Measurements from ENCODE around the gene HPS5. TPM values are rescaled to one million over a fixed set of nuclear protein-coding genes. Genes with fewer than 3 reads are reported as not detected.

The HPS5 gene
- total RNA-seq, 1 donor from 2014 or later = 33.0 TPM

- Histone ChIP-seq H3K9me3 (no peaks in the 10 kb centered on the region), H3K4me1 (peaks cover 26% of the 10 kb centered on the region), H3K27ac (peak overlapping the region; percentile 58), H3K36me3 (peaks cover 41% of the 10 kb centered on the region), H3K27me3 (no peaks in the 10 kb centered on the region), H3K4me3 (no peak overlapping the region)
- DNase-seq (no peak), ATAC-seq (no peak)
- intact Hi-C loops (cut with DNase I) = no loop called here
- no peak for TF ChIP-seq CTCF (IDR thresholded peaks at IDR 0.05)
Observed at GRCh38 chr11:18312012-18312411, 9.9 kb downstream of the HPS5 start.

- no peak for DNase-seq
- H3K36me3 ChIP-seq = peaks cover 53% of the 10 kb centered on the region
- no peak overlapping the region for H3K27ac ChIP-seq
- TF ChIP-seq CTCF (IDR thresholded peaks at IDR 0.05) = no peak
- H3K9me3 ChIP-seq = no peaks in the 10 kb centered on the region
- no peaks in the 10 kb centered on the region for H3K27me3 ChIP-seq
- ATAC-seq = no peak
- intact Hi-C loops (cut with DNase I) = no loop called here
- peaks cover 26% of the 10 kb centered on the region for H3K4me1 ChIP-seq
- H3K4me3 ChIP-seq = no peak overlapping the region
Observed at GRCh38 chr11:18310800-18311340, 11.1 kb downstream of the HPS5 start.

- H3K4me1 ChIP-seq = peaks cover 25% of the 10 kb centered on the region
- no peak overlapping the region for H3K4me3 ChIP-seq
- no peak for ATAC-seq
- no peak for DNase-seq
- intact Hi-C loops (cut with DNase I) = no loop called here
- no peak for TF ChIP-seq CTCF (IDR thresholded peaks at IDR 0.05)
- peaks cover 65% of the 10 kb centered on the region for H3K36me3 ChIP-seq
- H3K27me3 ChIP-seq = no peaks in the 10 kb centered on the region
- H3K27ac ChIP-seq = no peak overlapping the region
- no peaks in the 10 kb centered on the region for H3K9me3 ChIP-seq
Observed at GRCh38 chr11:18309691-18310090, 12.2 kb downstream of the HPS5 start.

GRCh38 chr11:18308242-18308641 is 13.7 kb downstream of the HPS5 start:
- peaks cover 79% of the 10 kb centered on the region for H3K36me3 ChIP-seq

GRCh38 chr11:18307461-18308139 is 14.3 kb downstream of the HPS5 start:
- Histone ChIP-seq H3K27ac (no peak overlapping the region), H3K9me3 (no peaks in the 10 kb centered on the region), H3K27me3 (no peaks in the 10 kb centered on the region), H3K4me3 (no peak overlapping the region), H3K4me1 (peaks cover 9% of the 10 kb centered on the region), H3K36me3 (peaks cover 86% of the 10 kb centered on the region)
- DNase-seq = no peak
- intact Hi-C loops (cut with DNase I) = no loop called here
- no peak for TF ChIP-seq CTCF (IDR thresholded peaks at IDR 0.05)
- ATAC-seq = no peak

More at GRCh38 chr11:18308242-18308641, 13.7 kb downstream of the HPS5 start:
- intact Hi-C loops (cut with DNase I) = no loop called here
- H3K4me1 ChIP-seq = peaks cover 15% of the 10 kb centered on the region
- no peak overlapping the region for H3K27ac ChIP-seq
- H3K27me3 ChIP-seq = no peaks in the 10 kb centered on the region
- no peak for ATAC-seq
- DNase-seq = no peak
- H3K4me3 ChIP-seq = no peak overlapping the region
- no peak for TF ChIP-seq CTCF (IDR thresholded peaks at IDR 0.05)
- H3K9me3 ChIP-seq = no peaks in the 10 kb centered on the region
